CD1c-positive myeloid dendritic cell (primary cell): ENCODE data around the gene SHISAL1.

ENCODE experiments used
- DNase-seq: peaks from one replicate; pipeline ENCODE4 v3.0.0-alpha.2; 2016; ENCODE audit errors: extremely low spot score

Gene SHISAL1

DNA sequence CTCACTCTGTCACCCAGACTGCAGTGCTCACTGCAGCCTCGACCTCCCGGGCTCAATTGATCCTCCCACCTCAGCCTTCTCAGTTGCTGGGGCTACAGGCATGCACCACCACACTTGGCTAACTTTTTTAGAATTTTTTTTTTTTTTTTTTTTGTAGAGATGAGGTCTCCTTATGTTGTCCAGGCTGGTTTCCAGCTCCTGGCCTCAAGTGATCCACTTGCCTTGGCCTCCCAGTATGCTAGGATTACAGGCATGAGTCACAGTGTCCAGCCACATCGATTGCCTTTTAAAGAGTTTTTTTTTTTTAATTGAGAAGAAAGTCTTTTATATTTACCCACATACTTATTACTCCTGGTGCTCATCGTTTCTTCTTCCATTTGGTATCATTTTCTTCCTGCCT lies 102.0 kb downstream of the SHISAL1 start:
- no peak for DNase-seq

DNA sequence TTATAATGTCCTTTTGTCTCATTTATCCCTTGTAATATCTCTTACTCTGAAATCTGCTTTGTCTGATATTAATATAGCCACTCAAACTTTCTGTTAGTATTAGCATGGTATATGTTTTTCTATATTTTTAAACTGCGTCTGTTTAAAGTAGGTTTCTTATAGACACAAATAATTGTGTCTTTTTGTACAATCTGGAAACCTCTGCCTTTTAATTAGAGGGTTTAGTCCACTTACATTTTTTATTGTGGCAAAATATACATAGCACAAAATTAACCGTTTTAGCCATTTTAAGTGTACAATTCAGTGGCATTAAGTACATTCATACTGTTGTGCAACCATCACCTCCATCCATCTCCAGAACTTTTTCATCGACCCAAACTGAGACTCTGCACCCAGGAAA lies 103.4 kb downstream of the SHISAL1 start:
- no peak for DNase-seq

DNA sequence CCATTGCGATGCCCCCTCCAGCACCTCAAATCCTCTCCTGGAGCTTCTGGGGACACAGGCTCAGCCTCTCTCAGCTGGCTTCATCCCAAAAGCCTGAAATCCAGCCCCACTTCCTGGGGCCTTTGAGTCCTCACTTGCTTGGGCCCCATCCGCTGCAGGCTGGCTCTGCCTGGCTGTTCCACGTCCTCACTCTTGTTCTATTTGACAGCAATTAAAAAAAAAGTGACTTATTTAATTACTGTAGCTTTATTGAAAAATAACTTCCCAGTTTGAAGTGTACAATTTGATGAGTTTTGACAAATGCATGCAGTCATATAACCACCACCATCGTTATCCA lies 104.8 kb downstream of the SHISAL1 start:
- no peak for DNase-seq

DNA sequence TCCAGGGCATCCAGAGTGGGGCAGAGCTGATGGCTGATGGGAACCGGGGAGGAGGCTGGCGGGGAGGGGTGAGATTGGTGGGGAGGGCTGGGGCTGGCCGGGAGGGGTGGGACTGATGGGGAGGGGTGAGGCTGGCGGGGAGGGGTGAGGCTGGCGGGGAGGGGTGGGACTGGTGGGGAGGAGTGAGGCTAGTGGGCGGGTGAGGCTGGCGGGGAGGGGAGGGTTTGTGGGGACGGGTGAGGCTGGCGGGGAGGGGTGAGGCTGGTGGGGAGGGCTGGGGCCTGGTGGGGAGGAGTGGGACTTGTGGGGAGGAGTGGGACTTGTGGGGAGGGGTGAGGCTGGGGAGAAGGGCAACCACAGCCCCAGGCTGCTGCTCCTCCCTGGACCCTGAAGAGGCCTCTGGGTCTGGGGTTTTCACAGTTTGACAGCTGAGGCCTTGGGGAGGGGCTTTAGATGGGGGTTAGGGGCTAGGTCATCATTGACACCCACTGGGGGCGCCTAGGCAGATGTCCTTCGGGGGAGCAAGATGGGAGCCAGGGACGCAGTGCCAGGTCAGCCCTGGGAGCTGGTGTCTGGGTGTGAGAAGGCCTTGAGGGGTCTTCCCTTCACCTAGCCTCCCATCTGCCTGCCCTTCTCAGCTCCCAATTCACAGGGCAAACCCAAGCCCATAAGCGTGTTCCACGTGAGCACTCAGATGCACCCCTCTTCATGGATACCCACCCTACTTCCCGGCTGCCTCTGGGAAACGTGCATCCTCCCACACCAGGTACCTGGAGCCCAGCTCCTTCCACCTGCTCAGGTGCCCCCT lies 105.4 kb downstream of the SHISAL1 start:
- no peak for DNase-seq

DNA sequence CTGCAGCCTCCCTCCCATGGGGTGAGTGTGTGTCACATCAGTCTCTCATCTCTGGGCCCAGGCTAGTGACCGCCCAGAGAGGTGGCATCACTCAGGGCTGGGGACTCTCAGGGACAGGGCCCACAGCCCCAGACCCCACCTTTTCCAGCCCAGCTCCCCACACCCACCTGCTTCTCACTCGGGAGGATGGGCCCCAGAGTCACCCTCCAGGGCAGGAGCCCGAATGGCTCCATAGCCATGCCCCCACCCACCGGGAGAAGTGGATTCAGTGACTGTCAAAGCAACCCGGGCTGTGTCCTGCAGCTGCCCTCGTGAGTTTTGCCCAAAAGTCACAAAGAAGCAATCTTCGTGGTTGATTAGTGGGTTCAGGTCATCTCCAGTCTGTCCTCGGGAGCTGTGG lies 106.1 kb downstream of the SHISAL1 start:
- no peak for DNase-seq

DNA sequence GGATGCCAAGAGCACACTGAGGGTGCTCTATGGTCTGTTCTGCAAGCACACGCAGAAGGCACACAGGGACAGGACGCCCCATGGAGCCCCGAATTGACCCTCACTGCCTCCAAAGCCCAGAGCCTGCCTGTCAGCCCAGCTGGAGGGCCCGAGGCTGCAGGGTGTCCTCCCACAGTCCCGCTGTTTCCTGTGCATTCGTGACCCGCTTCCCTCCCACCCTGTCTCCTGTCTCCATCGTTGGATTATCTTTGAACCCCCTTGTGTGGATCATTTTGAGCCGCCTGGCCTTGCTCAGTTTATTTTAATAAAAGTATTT lies 106.5 kb downstream of the SHISAL1 start:
- DNase-seq: no peak

DNA sequence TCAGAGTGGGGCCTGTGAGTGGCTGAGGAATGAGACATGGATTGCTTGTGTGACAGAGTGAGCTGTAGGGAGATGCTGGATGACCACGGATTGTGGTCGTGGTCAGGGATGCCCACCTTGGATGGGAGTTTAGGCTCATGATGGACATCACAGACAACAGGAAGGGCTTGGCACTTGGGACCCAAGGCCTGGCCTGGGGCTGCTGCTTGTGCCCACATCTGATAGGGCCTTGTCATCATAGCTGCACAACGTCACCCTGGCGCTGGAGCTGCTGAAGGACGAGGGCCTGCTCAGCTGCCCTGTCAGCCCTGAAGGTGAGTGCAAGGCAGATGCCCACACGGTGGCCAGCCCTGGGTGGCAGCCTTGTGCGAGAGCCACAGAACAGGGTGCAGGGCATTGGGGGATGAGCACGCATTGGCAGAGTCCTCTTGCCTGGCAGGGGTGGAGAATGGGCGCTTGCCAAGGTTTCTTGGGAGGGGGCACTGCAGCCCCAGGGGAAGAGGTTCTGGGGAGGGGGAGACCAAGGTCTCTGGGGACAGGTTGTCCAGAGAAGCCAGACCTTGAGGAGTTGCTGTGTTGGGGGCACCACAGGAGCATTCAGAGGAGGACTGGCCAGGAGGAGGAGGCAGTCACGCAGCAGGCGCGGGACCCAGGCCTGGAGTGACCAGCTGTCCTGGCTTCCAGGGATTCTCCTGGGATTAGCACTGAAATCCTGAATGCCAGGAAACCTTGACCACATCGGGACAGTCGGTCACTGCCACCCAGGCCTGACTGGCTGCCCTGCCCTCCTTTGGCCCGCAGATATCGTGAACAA lies 107.0 kb downstream of the SHISAL1 start:
- DNase-seq: no peak

DNA sequence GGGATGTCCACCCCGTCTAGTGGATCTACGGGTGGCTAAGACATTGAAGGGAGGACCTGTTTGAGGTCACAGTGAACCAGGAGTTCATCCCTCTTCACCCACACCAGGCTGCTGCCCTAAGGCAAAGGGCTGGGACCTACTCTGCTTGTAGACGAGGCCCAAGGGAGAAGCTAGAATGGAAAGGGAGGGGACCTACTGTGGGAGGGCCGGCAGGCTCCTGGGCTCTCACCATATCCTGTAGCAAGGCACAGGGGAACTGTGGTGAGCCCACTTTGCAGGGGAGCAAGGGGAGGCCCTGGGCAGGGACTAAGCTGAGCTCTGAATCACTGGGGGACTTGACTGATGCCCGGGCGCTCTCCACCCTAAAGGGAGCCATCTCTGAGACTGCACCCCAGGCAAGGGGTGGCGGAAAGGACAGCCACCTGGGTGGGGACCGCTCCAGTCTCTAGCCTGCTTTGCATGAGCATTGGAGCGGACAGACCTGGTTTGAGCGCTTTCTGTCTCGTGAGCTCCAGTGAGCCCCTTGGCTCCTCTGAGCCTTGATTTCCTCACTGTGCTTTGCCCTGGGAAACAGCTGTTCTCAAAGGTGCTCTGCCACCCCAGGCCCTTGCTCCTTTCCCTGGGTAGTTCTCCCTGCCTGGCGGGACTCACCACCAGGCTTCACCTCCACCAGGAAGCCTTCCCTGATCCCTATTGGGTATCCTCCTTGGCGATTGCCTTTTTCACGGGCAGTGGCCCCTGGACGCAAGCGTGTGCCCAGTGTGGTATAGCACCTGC lies 107.8 kb downstream of the SHISAL1 start:
- DNase-seq: no peak

DNA sequence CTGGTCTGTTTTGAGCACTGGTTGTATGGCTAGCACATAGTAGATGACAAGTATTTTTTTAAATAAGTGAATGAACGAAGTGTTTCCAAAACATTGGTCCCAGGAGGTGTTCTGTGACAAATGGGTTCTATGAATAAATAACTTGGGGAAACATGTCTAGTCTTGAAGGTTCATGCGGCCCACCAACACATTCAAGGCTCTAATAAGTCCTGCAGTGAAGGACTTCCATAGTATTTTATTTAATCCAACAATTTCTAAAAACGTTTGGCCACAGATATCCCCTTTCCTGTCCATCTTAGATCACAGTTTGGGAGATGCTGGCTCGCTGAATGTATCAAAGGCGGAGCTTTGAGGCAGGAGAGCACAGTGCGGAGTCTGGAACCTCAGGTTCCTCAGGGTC lies 109.5 kb downstream of the SHISAL1 start:
- no peak for DNase-seq

DNA sequence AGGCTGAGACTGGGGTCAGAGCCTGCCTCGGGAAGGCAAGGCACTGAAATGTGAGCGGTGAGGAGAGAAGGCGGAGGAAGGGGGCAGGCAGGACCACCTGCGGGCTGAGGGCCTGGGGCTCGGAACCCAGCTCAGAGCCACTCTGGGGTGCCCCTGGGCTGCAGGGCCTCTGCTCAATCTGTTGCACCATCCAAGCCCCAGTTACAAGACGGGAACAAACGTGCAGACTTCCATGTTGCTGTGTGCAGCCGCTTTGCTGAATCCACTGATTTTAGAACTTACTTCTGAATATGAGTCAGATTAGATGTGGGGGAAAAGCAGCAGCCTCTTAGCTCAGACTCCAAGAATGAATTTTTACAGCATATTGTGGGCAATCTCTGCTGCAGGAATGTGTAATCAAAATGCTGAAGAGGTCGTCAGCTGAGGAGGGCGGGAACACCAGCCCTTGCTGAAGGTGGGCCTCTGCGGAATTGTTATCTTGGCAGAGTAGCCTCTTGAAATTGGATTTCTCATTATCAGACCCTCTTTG lies 110.4 kb downstream of the SHISAL1 start:
- no peak for DNase-seq

DNA sequence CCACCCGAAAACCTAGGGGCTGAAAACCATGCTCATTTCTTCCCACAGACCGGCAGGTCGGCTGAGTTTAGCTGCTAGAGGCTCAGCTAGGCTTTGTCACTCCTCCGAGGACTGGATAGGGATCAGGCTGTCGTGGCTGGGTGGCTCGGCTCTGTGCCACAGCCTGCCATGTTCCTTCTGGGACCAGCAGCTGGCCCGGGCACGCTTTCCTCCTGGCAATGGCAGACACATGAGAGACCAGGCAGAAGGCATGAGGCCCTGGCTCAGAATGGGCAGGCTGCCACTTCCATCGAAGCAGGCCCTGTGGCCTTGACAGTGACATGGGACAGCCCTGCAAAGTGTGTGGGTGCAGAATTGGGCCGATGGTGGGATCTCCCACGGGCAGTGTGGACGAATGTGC lies 111.1 kb downstream of the SHISAL1 start:
- no peak for DNase-seq

DNA sequence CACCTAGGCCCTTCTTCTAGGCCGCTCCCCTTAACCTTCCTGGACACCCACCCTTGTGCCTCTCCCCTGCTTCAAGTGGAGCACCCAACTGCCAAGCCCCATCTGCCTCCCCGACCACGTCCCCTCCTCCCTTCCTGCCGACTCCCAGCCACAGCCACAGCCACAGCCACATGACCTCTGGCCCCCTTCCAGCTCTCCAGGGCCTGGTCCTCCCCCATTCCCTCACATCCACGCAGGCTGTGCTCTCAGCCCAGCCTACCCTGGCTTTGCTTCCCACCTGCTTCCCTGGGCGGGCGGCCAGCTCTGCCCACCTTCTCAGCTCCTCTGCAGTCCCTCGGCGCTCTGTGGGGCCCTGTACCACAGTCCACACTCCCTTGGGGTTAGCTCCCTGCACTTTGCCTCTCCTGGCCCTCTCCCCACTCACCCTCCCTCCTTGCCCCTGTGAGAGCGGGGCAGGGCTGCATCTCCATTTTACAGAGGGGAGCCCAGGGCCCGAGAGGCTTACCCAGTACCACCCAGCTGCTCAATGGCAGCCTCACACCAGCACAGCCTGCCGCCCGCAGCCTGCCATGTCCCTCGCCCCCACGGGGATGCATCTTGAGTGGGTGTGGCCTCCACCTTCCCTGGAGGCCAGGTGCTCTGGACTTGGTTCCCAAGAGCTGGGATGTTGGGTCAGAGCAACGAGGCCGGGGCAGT lies 111.7 kb downstream of the SHISAL1 start:
- DNase-seq: no peak

DNA sequence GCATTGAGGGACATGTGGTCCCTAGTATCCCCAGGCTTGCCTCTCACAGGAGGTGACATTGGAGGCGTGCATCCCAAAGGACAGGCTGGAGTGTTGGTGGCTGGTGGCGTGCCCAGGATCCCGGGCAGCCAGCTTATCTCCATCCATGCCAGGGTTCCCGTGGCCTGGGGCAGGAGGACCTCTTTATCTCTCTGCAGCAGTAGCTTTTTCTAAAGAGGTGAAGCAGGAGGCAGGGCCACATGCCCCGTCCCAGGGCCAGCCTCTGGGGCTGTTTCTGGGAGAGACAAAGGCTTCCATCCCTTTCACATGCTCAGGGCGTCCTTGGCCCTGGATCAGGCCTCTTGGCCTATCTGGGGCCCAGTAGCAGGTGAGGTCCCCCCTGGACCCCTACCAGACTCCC lies 112.3 kb downstream of the SHISAL1 start:
- no peak for DNase-seq

DNA sequence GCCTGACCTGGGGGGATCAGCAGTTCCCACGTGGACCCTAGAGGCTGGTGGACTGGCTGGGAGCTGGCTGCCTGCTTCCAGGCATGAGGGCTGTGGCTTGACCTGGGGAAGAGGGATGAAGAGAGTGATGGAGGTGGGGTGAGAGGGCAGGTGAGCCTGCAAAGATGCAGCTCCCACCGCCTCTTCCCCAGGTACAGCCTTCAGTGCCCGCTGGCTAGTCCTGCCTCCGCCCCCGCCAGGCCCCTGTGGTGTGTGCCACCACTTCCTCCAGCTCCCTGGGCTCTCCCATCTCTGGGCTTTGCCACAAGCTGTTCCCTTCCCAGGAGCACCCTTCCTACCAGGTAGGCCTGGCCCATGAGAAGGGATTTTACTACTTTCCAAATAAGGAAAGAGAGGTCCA lies 112.9 kb downstream of the SHISAL1 start:
- DNase-seq: no peak

DNA sequence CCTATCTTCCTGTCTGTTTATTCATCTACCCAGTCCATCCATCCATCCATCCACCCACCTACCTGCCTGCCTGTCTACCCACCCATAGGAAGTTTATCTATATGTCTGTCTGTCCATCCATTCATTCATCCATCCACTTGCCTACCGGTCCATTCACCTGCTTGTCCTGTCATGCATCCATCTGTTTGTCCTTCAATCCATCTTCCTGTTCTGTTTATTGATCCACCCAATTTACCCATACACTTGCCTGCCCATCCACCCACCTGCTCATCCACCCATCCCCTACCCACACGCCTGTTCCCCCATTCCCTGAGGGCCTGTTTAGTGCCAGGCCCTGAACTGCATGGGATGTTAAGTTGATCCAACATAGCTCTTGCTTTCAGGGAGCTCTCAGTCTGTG lies 113.6 kb downstream of the SHISAL1 start:
- DNase-seq: no peak

DNA sequence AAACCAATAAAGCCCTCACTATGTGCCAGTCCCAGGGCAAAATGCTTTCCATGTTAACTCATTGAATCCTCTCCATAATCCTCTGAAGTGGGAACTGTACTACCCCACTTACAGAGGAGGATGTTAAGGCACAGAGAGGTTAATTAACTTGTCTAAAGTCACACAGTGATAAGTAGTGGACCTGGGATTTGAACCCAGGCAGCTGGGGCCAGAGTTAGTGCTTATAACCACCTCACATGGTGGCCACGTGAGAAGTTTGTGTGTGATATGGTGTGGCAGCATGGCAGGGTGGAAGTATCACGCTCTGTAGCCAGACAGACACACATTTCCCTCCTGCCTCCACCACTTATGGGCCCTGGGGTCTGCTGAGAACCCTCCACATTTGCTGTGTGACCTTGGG lies 115.5 kb downstream of the SHISAL1 start:
- no peak for DNase-seq

DNA sequence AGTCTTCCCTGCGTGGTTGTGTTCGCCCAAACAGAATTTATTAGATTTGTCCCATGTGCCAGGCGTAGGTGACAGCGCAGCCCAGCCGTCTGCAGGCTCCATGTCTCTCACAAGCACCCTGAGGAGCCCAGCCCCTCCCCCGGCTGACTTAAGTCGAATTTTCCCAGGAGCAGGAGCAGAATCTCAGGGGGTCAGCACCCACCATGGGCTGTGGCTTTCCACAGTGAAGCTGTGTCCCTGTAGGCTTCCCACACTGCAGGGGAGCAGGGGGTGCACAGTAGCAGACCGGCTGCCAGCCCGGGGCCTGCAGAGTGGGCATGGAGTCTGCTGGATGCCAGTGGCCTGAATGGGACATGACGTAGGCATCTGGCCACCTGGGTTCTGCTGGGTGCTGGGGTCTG lies 116.0 kb downstream of the SHISAL1 start:
- no peak for DNase-seq

DNA sequence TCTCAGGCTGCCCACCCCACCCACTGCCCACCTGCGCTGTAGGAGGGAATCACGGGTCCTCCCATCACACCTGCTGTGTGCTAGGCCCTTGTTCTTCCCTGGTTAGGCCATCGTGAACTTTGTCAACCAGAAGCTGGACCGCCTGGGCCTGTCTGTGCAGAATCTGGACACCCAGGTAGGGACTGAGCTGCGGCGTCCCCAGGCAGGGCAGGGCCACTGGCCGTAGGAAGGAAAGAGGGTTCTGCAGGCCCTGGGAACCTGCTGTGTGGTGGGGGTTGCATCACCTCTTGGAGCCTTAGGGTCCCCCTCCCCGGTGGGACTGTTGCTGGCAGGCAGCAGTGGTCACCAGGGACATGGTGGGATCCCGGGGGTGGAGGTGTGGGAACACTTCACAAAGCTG lies 116.5 kb downstream of the SHISAL1 start:
- DNase-seq: no peak

DNA sequence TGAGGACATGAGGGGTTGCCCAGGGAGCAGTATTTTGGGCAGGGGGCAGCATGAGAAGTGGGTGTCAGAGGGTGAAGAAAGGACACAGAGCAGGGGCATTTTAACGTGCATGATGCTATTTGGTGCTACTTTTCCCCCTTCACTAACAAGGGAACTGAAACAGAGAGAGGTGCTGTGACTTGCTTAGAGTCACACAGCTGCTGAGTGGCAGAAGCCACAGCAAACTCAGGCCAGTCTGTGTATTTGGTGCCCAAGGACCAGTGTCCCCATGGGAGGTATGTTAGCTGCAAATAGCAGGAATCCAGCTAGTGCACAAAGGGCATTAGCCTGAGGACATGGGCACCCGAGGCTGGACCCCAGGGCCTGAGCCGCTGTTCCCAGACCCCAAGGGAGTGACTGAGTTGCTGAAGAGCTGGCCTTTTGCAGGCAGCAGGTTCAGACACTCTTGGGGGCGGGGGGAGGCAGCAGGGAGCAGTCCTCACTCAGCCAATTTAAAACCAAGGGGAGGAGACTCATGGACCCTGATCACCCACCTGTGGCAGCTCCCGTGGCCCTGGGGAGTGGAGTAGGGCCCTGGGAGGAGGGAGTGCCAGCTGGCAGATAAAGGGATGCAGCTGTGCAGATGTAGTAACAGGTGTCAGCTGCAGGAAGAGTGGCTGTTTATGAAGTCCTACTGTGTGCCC lies 117.4 kb downstream of the SHISAL1 start:
- DNase-seq: no peak

DNA sequence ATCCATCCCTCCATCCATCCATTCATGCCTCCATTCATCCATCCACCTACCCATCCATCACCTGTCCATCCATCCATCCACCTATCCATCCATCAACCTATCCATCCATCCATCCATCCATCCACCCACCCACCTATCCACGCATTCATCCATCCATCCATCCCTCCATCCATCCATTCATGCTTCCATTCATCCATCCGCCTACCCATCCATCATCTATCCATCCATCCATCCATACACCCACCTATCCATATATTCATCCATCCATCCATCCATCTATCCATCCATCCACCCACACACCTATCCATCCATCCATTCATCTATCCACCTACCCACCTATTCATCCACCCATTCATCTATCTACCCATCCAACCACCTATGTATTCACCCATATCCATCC lies 118.2 kb downstream of the SHISAL1 start:
- no peak for DNase-seq
